GM12878 (cell line): ENCODE data around the gene ACADS. TPM values are rescaled to one million over a fixed set of nuclear protein-coding genes. Genes with fewer than 3 reads are reported as not detected.

Source experiments
- ATAC-seq: fragments of 200-7000 bp; cut with Tn5 transposase; 3 replicates; pipeline ENCODE4 v1.9.1; 2020; ENCODE audit warnings: mild to moderate bottlenecking, moderate library complexity
- BruUV-seq: library from RNA; stranded (reverse); fragments of 400-500 nt; replicated peaks from 2 replicates; lab custom pipeline; 2021; lab: Mats Ljungman, UMichigan
- CTCF ChIA-PET: fragments of 300-600 bp; sonication (Branson Sonifier 250); formaldehyde crosslinking; extraction: SDS; loops from one replicate; lab custom pipeline; 2021; ENCODE audit warnings: inconsistent platforms; lab: Yijun Ruan, JAX
- POLR2A ChIA-PET: fragments of 350-600 bp; formaldehyde crosslinking; extraction: SDS; loops from one replicate; lab custom pipeline; 2021; ENCODE audit warnings: inconsistent platforms; lab: Charles Lee
- RAD21 ChIA-PET: fragments of 300-600 bp; sonication (Branson Sonifier 250); formaldehyde crosslinking; loops from one replicate; lab custom pipeline; 2023; ENCODE audit warnings: antibody characterized with exemption; ENCODE audit not compliant: unreplicated experiment; lab: Charles Lee
- SMC1A ChIA-PET: fragments of 300-600 bp; sonication (Branson Sonifier 250); formaldehyde crosslinking; loops from one replicate; lab custom pipeline; 2023; ENCODE audit not compliant: unreplicated experiment, uncharacterized antibody; lab: Charles Lee
- DNase-seq: peaks from one replicate; pipeline ENCODE4 v3.0.0-alpha.2; 2011; ENCODE audit warnings: low read depth, low spot score
- FAIRE-seq: peaks from 3 replicates; lab custom pipeline; 2011; peaks lifted over from hg19 to GRCh38; lab: Jason Lieb, UNC
- H2AFZ ChIP-seq: 2 replicates; pipeline ENCODE4 v1.6.0; 2011; ENCODE audit warnings: low read depth, low read length, control low read depth; ENCODE audit not compliant: control insufficient read depth
- H3K27ac ChIP-seq: 2 replicates; pipeline ENCODE4 v1.5.1; 2011; ENCODE audit warnings: control low read depth; ENCODE audit not compliant: control insufficient read depth, insufficient read depth
- H3K27me3 ChIP-seq, 2 experiments: replicated peaks in 1 of 2; 2 replicates each; pipeline versions ENCODE4 v1.6.0 to v1.6.1; 2011; ENCODE audit warnings: low read length in 1 of 2; ENCODE audit not compliant: control insufficient read depth in 2 of 2, insufficient read depth in 2 of 2
- H3K36me3 ChIP-seq, 2 experiments: 2 replicates each; pipeline ENCODE4 v1.5.1; 2011; ENCODE audit warnings: low read length in 1 of 2; ENCODE audit not compliant: control insufficient read depth in 2 of 2, insufficient read depth in 2 of 2
- H3K4me1 ChIP-seq: 2 replicates; pipeline ENCODE4 v1.6.1; 2011; ENCODE audit warnings: mild to moderate bottlenecking, low read length, moderate library complexity, mixed read lengths; ENCODE audit not compliant: control insufficient read depth, insufficient read depth
- H3K4me2 ChIP-seq: 2 replicates; pipeline ENCODE4 v1.6.0; 2011; ENCODE audit warnings: control low read depth; ENCODE audit not compliant: control insufficient read depth, insufficient read depth
- H3K4me3 ChIP-seq: fragments of 200-600 bp; sonication (generic); 2 replicates; pipeline ENCODE4 v1.5.1; 2016
- H3K79me2 ChIP-seq: 2 replicates; pipeline ENCODE4 v1.6.0; 2011; ENCODE audit warnings: low read length; ENCODE audit not compliant: control insufficient read depth, insufficient read depth
- H3K9ac ChIP-seq: 2 replicates; pipeline ENCODE4 v1.8.0; 2011; ENCODE audit warnings: low read length, control low read depth, mixed read lengths; ENCODE audit not compliant: control insufficient read depth, insufficient read depth
- H3K9me3 ChIP-seq: replicated peaks from 3 replicates; pipeline ENCODE4 v1.5.1; 2011; ENCODE audit warnings: mild to moderate bottlenecking, low read length; ENCODE audit not compliant: control insufficient read depth, insufficient read depth
- H4K20me1 ChIP-seq: 2 replicates; pipeline ENCODE4 v1.6.0; 2011; ENCODE audit not compliant: control insufficient read depth, insufficient read depth
- BCL3 ChIP-seq: IDR thresholded peaks from 2 replicates; pipeline ENCODE4 v1.6.1; 2011; ENCODE audit warnings: borderline replicate concordance, low read depth, mild to moderate bottlenecking, moderate library complexity, low read length; ENCODE audit not compliant: insufficient read depth, poor library complexity, severe bottlenecking
- CEBPB ChIP-seq, 2 experiments: fragments of 150-350 bp in 1 of 2; IDR thresholded peaks; 2 replicates each; pipeline ENCODE4 v1.6.1; 2012 to 2014; ENCODE audit warnings: low read depth in 2 of 2, low read length in 2 of 2, borderline replicate concordance in 1 of 2, inconsistent platforms in 1 of 2
- NFXL1 ChIP-seq: fragments of 450-650 bp; IDR thresholded peaks from 2 replicates; pipeline ENCODE4 v1.6.1; 2017; ENCODE audit warnings: antibody characterized with exemption, mild to moderate bottlenecking, borderline replicate concordance
- RB1 ChIP-seq: fragments of 450-650 bp; formaldehyde crosslinking; IDR thresholded peaks from 2 replicates; pipeline ENCODE4 v1.6.1; 2017; ENCODE audit warnings: mild to moderate bottlenecking, borderline replicate concordance
- SIX5 ChIP-seq: IDR thresholded peaks from 2 replicates; pipeline ENCODE4 v1.6.1; 2011; ENCODE audit warnings: mild to moderate bottlenecking, low read depth, low read length, moderate library complexity; ENCODE audit not compliant: severe bottlenecking
- STAT1 ChIP-seq: fragments of 450-650 bp; conservative IDR thresholded peaks from 2 replicates; pipeline ENCODE4 v1.6.1; 2014; ENCODE audit warnings: antibody characterized with exemption, mild to moderate bottlenecking
- TBL1XR1 ChIP-seq: IDR thresholded peaks from 2 replicates; pipeline ENCODE4 v1.6.1; 2012; ENCODE audit warnings: low read depth, low read length, improper control_type of control experiment
- ZBED1 ChIP-seq: IDR thresholded peaks from 2 replicates; pipeline ENCODE4 v1.6.1; 2016; ENCODE audit warnings: borderline replicate concordance
- ZNF207 ChIP-seq: fragments of 450-650 bp; IDR thresholded peaks from 2 replicates; pipeline ENCODE4 v1.6.1; 2014; ENCODE audit warnings: antibody characterized with exemption, mild to moderate bottlenecking, borderline replicate concordance
- ZNF217 ChIP-seq: fragments of 450-650 bp; IDR thresholded peaks from 2 replicates; pipeline ENCODE4 v1.6.1; 2017; ENCODE audit warnings: antibody characterized with exemption, mild to moderate bottlenecking
- ZNF384 ChIP-seq: IDR thresholded peaks from 2 replicates; pipeline ENCODE4 v1.6.1; 2012; ENCODE audit warnings: low read depth, mild to moderate bottlenecking, low read length, improper control_type of control experiment, borderline replicate concordance
- WGBS: methylation state at CpG from one replicate; pipeline ENCODE4 v1.1.6; 2016; ENCODE audit warnings: low lambda C conversion rate; ENCODE audit not compliant: insufficient replicate concordance, insufficient coverage; ENCODE audit errors: missing lambda C conversion rate; 5-methylcytosine and 5-hydroxymethylcytosine counted together
- in situ Hi-C: fragments of 300-500 bp; cut with MboI; formaldehyde crosslinking; loops from 9 replicates; pipeline ENCODE4 v1.14.3; 2018; ENCODE audit warnings: mixed read lengths
- intact Hi-C: fragments of 100-400 bp; cut with micrococcal nuclease; formaldehyde crosslinking; loops from one replicate; pipeline ENCODE4 v1.14.2; 2022; ENCODE audit not compliant: unreplicated experiment
- polyA plus RNA-seq, 11 experiments: library from polyadenylated mRNA; depleted of rRNA in 4 of 11; unstranded in 6 of 11; stranded (reverse) in 5 of 11; fragments of >200 nt; fragmentation: Nextera tagmentation in 4 of 11; fragmentation: Illumina TruSeq in 1 of 11; extraction: Ambion mirVana in 4 of 11; extraction: Trizol in 1 of 11; gene quantifications; 1 replicate in 1 of 11; 2 replicates in 10 of 11; pipeline versions ENCODE4 v1.2.1 to v1.2.3, GENCODE V29; 2011 to 2016; ENCODE audit warnings: inconsistent platforms in 2 of 11, missing spikeins in 2 of 11, low read depth in 1 of 11
- total RNA-seq, 4 experiments: library from RNA; depleted of rRNA in 3 of 4; stranded (reverse); fragments of >200 nt in 3 of 4; fragmentation: Illumina TruSeq in 1 of 4; extraction: Trizol in 1 of 4; gene quantifications; 2 replicates each; pipeline versions ENCODE4 v1.2.1 to v1.2.3, GENCODE V29; 2013 to 2021
- TF ChIP-seq, protein P1 (sequence below): IDR thresholded peaks from 2 replicates; pipeline ENCODE4 v1.6.1; 2011; ENCODE audit warnings: mild to moderate bottlenecking, low read depth, low read length, moderate library complexity; ENCODE audit not compliant: insufficient replicate concordance
- TF ChIP-seq, protein P2 (sequence below): fragments of 450-650 bp; IDR thresholded peaks from 2 replicates; pipeline ENCODE4 v1.6.1; 2018; ENCODE audit warnings: borderline replicate concordance, mild to moderate bottlenecking; ENCODE audit not compliant: partially characterized antibody

ACADS gene
- total and polyA plus RNA-seq, 10 of the 15 experiments (the other 5 are each of a cell fraction or from before 2014, with no cell fraction given) = 0.05 to 18.1 (median 10.2) TPM

- TF ChIP-seq ZBED1 (no peak), ZNF207 (no peak)
- TF ChIP-seq, all 136 proteins: peak for 0
These were observed 16.1 kb downstream of the ACADS start (continued) for GRCh38 chr12:120741476-120742421.

DNA sequence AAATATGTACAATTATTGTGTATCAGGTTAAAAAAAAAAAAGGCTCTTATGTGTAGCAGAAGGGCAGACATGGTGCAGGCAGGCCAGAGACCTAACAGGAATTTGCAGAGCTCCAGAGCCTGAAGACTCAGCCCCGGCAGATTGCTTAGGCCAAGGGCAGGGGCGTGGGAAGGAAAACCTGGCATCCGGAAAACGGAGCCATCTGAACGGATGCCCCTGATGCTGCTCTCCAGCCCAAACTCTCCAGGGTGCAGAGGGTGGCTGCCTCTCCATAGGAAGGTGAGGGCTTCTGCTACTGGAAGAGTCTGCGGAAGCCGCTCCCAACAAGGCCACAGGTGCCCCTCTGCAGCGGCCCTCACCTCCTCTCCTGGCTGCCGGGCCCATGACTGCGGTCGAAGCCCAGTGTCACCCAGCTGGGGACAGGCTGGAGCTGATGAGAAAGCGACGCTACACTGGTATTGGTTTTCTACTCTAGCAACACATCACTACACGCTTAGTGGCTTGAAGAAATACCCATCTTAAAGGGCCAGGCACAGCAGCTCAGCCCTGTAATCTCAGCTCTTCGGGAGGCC is 19.4 kb downstream of the ACADS start:
- Histone ChIP-seq H3K27ac (no peak overlapping the region), H3K79me2 (no peaks in the 10 kb centered on the region), H3K27me3 (no peaks in the 10 kb centered on the region), H3K36me3 (no peaks in the 10 kb centered on the region), H3K9ac (no peak overlapping the region), H3K4me3 (no peak overlapping the region), H4K20me1 (no peaks in the 10 kb centered on the region), H2AFZ (no peak overlapping the region), H3K4me2 (no peak overlapping the region), H3K9me3 (no peaks in the 10 kb centered on the region), H3K4me1 (no peaks in the 10 kb centered on the region)
- no TSS peak for BruUV-seq
- intact Hi-C loops (no loop called here), in situ Hi-C loops (no loop called here)
- no peak for FAIRE-seq
- POLR2A ChIA-PET = interaction anchor here (0.5 to 1.1 kb wide), 4 partner anchors 54 to 543 kb away, joined by 3 read pairs; partner anchors contain the start of gene POP5
- SMC1A ChIA-PET = interaction anchor here (0.7 to 1.5 kb wide), 2 partner anchors 227 to 380 kb away, joined by 3 read pairs; no protein-coding TSS in a partner anchor
- DNase-seq = no peak
- WGBS = 69% methylated on average over 15 of the region's 15 CpGs
- ATAC-seq = no peak
- RAD21 ChIA-PET = interaction anchor here (0.9 to 1.0 kb wide), 2 partner anchors 23 to 227 kb away, joined by 3 to 5 read pairs; no protein-coding TSS in a partner anchor
- CTCF ChIA-PET = interaction anchor here (0.6 to 1.0 kb wide), 4 partner anchors 104 to 635 kb away, joined by 3 to 4 read pairs (median 3); no protein-coding TSS in a partner anchor
- TF ChIP-seq BCL3 (no peak), ZNF217 (no peak), TBL1XR1 (no peak), NFXL1 (no peak), CEBPB (IDR thresholded peaks at IDR 0.05; ENCODE audit: borderline replicate concordance in 1 of 2, low read depth in 2 of 2, low read length in 2 of 2) (no peak), ZNF384 (no peak), ZNF207 (no peak), STAT1 (no peak), SIX5 (no peak), RB1 (no peak)
- TF ChIP-seq, protein P1, sequence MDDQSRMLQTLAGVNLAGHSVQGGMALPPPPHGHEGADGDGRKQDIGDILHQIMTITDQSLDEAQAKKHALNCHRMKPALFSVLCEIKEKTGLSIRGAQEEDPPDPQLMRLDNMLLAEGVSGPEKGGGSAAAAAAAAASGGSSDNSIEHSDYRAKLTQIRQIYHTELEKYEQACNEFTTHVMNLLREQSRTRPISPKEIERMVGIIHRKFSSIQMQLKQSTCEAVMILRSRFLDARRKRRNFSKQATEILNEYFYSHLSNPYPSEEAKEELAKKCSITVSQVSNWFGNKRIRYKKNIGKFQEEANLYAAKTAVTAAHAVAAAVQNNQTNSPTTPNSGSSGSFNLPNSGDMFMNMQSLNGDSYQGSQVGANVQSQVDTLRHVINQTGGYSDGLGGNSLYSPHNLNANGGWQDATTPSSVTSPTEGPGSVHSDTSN = no peak
- TF ChIP-seq, protein P2, sequence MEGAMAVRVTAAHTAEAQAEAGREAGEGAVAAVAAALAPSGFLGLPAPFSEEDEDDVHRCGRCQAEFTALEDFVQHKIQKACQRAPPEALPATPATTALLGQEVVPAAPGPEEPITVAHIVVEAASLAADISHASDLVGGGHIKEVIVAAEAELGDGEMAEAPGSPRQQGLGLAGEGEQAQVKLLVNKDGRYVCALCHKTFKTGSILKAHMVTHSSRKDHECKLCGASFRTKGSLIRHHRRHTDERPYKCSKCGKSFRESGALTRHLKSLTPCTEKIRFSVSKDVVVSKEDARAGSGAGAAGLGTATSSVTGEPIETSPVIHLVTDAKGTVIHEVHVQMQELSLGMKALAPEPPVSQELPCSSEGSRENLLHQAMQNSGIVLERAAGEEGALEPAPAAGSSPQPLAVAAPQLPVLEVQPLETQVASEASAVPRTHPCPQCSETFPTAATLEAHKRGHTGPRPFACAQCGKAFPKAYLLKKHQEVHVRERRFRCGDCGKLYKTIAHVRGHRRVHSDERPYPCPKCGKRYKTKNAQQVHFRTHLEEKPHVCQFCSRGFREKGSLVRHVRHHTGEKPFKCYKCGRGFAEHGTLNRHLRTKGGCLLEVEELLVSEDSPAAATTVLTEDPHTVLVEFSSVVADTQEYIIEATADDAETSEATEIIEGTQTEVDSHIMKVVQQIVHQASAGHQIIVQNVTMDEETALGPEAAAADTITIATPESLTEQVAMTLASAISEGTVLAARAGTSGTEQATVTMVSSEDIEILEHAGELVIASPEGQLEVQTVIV = no peak
